OCI-LY7 (cell line): Measurements from ENCODE around the gene KRTAP13-4.

ENCODE experiments used
- CTCF ChIP-seq: fragments of 200-600 bp; sonication (generic); conservative IDR thresholded peaks from 2 replicates; pipeline ENCODE4 v1.5.1; 2014; ENCODE audit warnings: mild to moderate bottlenecking, antibody characterized with exemption, low read length, moderate library complexity, mixed read lengths
- EZH2phosphoT487 ChIP-seq: fragments of 200-600 bp; sonication (generic); IDR thresholded peaks from 2 replicates; pipeline ENCODE4 v1.6.1; 2018; ENCODE audit warnings: low read depth, borderline replicate concordance, mild to moderate bottlenecking, mixed run types, antibody characterized with exemption, low read length, moderate library complexity, mixed read lengths

GRCh38 chr21:30447056-30447455 lies 17.0 kb downstream of the KRTAP13-4 start:
- TF ChIP-seq EZH2phosphoT487 = no peak
- TF ChIP-seq CTCF = no peak
